ENCODE data around the gene TADA1.

GRCh38 chr1:166839600-166840308 lies 36.3 kb downstream of the TADA1 start:
- no peak for TF ChIP-seq POLR2AphosphoS5 (IDR thresholded peaks at IDR 0.05)
- TF ChIP-seq, protein P1, sequence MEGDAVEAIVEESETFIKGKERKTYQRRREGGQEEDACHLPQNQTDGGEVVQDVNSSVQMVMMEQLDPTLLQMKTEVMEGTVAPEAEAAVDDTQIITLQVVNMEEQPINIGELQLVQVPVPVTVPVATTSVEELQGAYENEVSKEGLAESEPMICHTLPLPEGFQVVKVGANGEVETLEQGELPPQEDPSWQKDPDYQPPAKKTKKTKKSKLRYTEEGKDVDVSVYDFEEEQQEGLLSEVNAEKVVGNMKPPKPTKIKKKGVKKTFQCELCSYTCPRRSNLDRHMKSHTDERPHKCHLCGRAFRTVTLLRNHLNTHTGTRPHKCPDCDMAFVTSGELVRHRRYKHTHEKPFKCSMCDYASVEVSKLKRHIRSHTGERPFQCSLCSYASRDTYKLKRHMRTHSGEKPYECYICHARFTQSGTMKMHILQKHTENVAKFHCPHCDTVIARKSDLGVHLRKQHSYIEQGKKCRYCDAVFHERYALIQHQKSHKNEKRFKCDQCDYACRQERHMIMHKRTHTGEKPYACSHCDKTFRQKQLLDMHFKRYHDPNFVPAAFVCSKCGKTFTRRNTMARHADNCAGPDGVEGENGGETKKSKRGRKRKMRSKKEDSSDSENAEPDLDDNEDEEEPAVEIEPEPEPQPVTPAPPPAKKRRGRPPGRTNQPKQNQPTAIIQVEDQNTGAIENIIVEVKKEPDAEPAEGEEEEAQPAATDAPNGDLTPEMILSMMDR (IDR thresholded peaks at IDR 0.05) = peak in 1 of 3 donors; percentile 7

All from breast epithelium (tissue), 3 donors.